Left lung (tissue), 10 donors: ENCODE results near the gene ACADS. TPM values are rescaled to one million over a fixed set of nuclear protein-coding genes. Genes with fewer than 3 reads are reported as not detected.

Experiments used
- ATAC-seq: fragments of 200-7000 bp; cut with Tn5 transposase; one replicate; pipeline ENCODE4 v1.9.1; 2020; ENCODE audit warnings: moderate library complexity
- DNase-seq, 4 donors: peaks; one replicate each; pipeline ENCODE4 v3.0.0-alpha.2; 2013 to 2020
- H3K27ac ChIP-seq, 2 donors: fragments of 200-600 bp; sonication (generic) in 1 of 2; one replicate each; pipeline versions ENCODE4 v1.5.0 to v1.8.0; 2020 to 2021
- H3K27me3 ChIP-seq, 2 donors: fragments of 200-600 bp; sonication (generic) in 1 of 2; one replicate each; pipeline versions ENCODE4 v1.5.0 to v1.8.0; 2020 to 2021
- H3K36me3 ChIP-seq, 2 donors: fragments of 200-600 bp; sonication (generic) in 1 of 2; one replicate each; pipeline versions ENCODE4 v1.5.0 to v1.8.0; 2020 to 2021
- H3K4me1 ChIP-seq, 2 donors: fragments of 200-600 bp; one replicate each; pipeline ENCODE4 v1.8.0; 2021
- H3K4me3 ChIP-seq, 2 donors: fragments of 200-600 bp; sonication (generic) in 1 of 2; one replicate each; pipeline versions ENCODE4 v1.5.0 to v1.8.0; 2020 to 2021; ENCODE audit warnings: mild to moderate bottlenecking in 1 of 2
- H3K9me3 ChIP-seq, 2 donors: fragments of 200-600 bp; sonication (generic) in 1 of 2; one replicate each; pipeline versions ENCODE4 v1.5.0 to v1.8.0; 2020 to 2021
- CTCF ChIP-seq, 2 donors: fragments of 200-600 bp; sonication (generic) in 1 of 2; IDR thresholded peaks; one replicate each; pipeline versions ENCODE4 v1.5.0 to v1.8.0; 2021; ENCODE audit warnings: antibody characterized with exemption in 2 of 2
- intact Hi-C, 2 donors: fragments of 100-400 bp; cut with DNase I; formaldehyde crosslinking; loops; one replicate each; pipeline versions ENCODE4 v1.11.2 to v1.14.2; 2022
- polyA plus RNA-seq, 6 donors: library from polyadenylated mRNA; unstranded; fragments of 120-200 nt; gene quantifications; one replicate each; pipeline ENCODE4 v1.2.1, GENCODE V29; 2013; ENCODE audit not compliant: insufficient read length in 6 of 6
- total RNA-seq, 2 donors: library from RNA; stranded (reverse); fragmentation: NEBNext Ultra II Directional; extraction: Animal tissue kit (Norgen Biotek cat#: 25700); gene quantifications; one replicate each; pipeline ENCODE4 v1.2.1, GENCODE V29; 2021
- donor health status: DM: no; HTN: yes; CAD: no.
- donor health status: DM: no; HTN: no; CAD: no.

Gene ACADS
- total and polyA plus RNA-seq, 8 donors = 11.5 to 20.6 (median 14.0) TPM

GRCh38 chr12:120759591-120760348 is 34.1 kb downstream of the ACADS start:
- Histone ChIP-seq H3K4me3 (no peak overlapping the region), H3K36me3 (peaks cover 0 to 51% of the 10 kb centered on the region in 2 donors), H3K27me3 (no peaks in the 10 kb centered on the region), H3K9me3 (peaks cover 0 to 4% of the 10 kb centered on the region in 2 donors), H3K4me1 (no peaks in the 10 kb centered on the region), H3K27ac (no peak overlapping the region)
- DNase-seq (peak in 1 of 4 donors; percentile 53), ATAC-seq (no peak)
- intact Hi-C loops = no loop called here
- TF ChIP-seq CTCF (IDR thresholded peaks at IDR 0.05) = no peak

- H3K27me3 ChIP-seq = no peaks in the 10 kb centered on the region
- TF ChIP-seq CTCF (IDR thresholded peaks at IDR 0.05) = no peak
- peak overlapping the region in 1 of 2 donors; percentile 70 for H3K27ac ChIP-seq
- peaks cover 0 to 59% of the 10 kb centered on the region in 2 donors for H3K36me3 ChIP-seq
- ATAC-seq (no peak), DNase-seq (peak in 1 of 4 donors; percentile 31)
- H3K4me3 ChIP-seq = no peak overlapping the region
- intact Hi-C loops = no loop called here
- H3K4me1 ChIP-seq = no peaks in the 10 kb centered on the region
- H3K9me3 ChIP-seq = no peaks in the 10 kb centered on the region
Measured at GRCh38 chr12:120760349-120761254, 35.0 kb downstream of the ACADS start.

- DNase-seq (peak in 1 of 4 donors; percentile 78), ATAC-seq (peak; percentile 74)
- Histone ChIP-seq H3K4me1 (no peaks in the 10 kb centered on the region), H3K9me3 (no peaks in the 10 kb centered on the region), H3K27me3 (no peaks in the 10 kb centered on the region), H3K27ac (peak overlapping the region; percentile 33 to 70), H3K4me3 (no peak overlapping the region), H3K36me3 (peaks cover 0 to 69% of the 10 kb centered on the region in 2 donors)
- intact Hi-C loops = no loop called here
- TF ChIP-seq CTCF (IDR thresholded peaks at IDR 0.05) = no peak
Measured at GRCh38 chr12:120761519-120761934, 35.9 kb downstream of the ACADS start.

GRCh38 chr12:120762086-120762485 is 36.5 kb downstream of the ACADS start:
- H3K9me3 ChIP-seq = no peaks in the 10 kb centered on the region
- no peaks in the 10 kb centered on the region for H3K27me3 ChIP-seq
- H3K27ac ChIP-seq = peak overlapping the region; percentile 33 to 70
- no peaks in the 10 kb centered on the region for H3K4me1 ChIP-seq
- no peak for TF ChIP-seq CTCF (IDR thresholded peaks at IDR 0.05)
- DNase-seq (peak in 2 of 4 donors; percentile 46 to 48), ATAC-seq (peak; percentile 87)
- peaks cover 0 to 74% of the 10 kb centered on the region in 2 donors for H3K36me3 ChIP-seq
- intact Hi-C loops = no loop called here
- H3K4me3 ChIP-seq = no peak overlapping the region

GRCh38 chr12:120763250-120763649 is 37.6 kb downstream of the ACADS start:
- Histone ChIP-seq H3K9me3 (no peaks in the 10 kb centered on the region), H3K27ac (no peak overlapping the region), H3K4me3 (no peak overlapping the region), H3K36me3 (peaks cover 0 to 86% of the 10 kb centered on the region in 2 donors), H3K4me1 (no peaks in the 10 kb centered on the region), H3K27me3 (no peaks in the 10 kb centered on the region)
- ATAC-seq (no peak), DNase-seq (no peak)
- no peak for TF ChIP-seq CTCF (IDR thresholded peaks at IDR 0.05)
- intact Hi-C loops = no loop called here
